Right lobe of liver (tissue), 4 donors: ENCODE results near the gene PHF2.

ENCODE experiments used
- CTCF ChIP-seq, 4 donors: fragments of 200-600 bp in 3 of 4; fragments of 450-650 bp in 1 of 4; IDR thresholded peaks; one replicate each; pipeline versions ENCODE4 v1.5.1 to v1.8.0; 2016 to 2022; ENCODE audit warnings: antibody characterized with exemption in 4 of 4, mild to moderate bottlenecking in 2 of 4
- POLR2A ChIP-seq: fragments of 450-650 bp; IDR thresholded peaks from one replicate; pipeline ENCODE4 v1.6.1; 2017; ENCODE audit warnings: antibody characterized with exemption, mild to moderate bottlenecking
- donor health status: DM: no; HTN: no; CAD: no.
- donor health status: DM: no; HTN: no; CAD: no.
- donor health status: DM: no; HTN: yes; CAD: no.

- TF ChIP-seq CTCF (IDR thresholded peaks at IDR 0.05): no peak
- no peak for TF ChIP-seq POLR2A
Observed at GRCh38 chr9:93565089-93565488, 11.3 kb upstream of the PHF2 start.
